Activated CD4-positive, CD25-positive, alpha-beta regulatory T cell treated with anti-CD3 and anti-CD28 coated beads, Interleukin-2, amount 50 U/mL, for 24 hours (primary cell): Measurements from ENCODE around the gene PACSIN2.
"Not testable (repeated sequence)": the region's sequence is repeated elsewhere in the genome, so short reads cannot be mapped to it uniquely, and the experiment has no call there.

Source experiments
- ATAC-seq, 2 donors: fragments of 150-1000 bp; cut with Tn5 transposase; one replicate each; pipeline ENCODE4 v1.10.0; 2021; ENCODE audit warnings: mild to moderate bottlenecking in 1 of 2, moderate library complexity in 1 of 2

Gene PACSIN2

DNA sequence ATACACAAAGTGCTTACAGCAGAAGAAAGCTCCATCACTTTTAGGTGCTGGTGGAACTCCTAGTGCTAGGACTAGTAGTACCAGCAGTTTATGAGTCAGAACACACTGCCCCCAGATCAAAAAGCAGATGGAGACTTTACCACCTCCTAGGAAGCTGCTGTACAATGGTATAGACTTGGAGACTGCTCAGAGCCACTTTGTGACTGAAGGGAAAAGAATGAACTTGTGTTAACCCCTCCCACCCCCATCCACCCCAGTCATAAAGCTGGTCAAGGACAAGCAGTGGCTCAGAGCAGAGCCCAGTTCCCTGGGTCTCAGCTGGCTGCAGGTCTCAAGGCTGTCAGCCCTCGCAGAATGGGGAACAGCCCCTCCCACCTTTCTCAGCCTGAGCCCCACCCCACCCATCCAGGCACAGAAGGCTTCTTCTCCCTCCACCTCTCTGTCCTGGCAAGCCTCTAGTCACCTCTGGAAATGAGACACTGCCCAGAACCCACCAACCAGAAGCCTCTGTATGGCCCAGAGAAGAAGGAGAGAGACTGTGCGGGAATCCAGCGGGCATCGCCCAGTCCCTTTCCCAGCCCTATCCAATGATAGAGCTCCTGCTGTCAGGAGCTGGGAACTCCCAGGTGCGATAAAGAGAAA lies 23.8 kb downstream of the PACSIN2 start:
- peak in 1 of 2 donors; percentile 33 for ATAC-seq

GRCh38 chr22:42990131-42990838 lies 24.7 kb downstream of the PACSIN2 start:
- ATAC-seq, result no peak

GRCh38 chr22:42986115-42986514 lies 28.8 kb downstream of the PACSIN2 start:
- no peak for ATAC-seq

- ATAC-seq, result no peak
These were observed 29.4 kb downstream of the PACSIN2 start for GRCh38 chr22:42985531-42985905.

GRCh38 chr22:42984814-42985530 lies 30.0 kb downstream of the PACSIN2 start:
- ATAC-seq, result no peak

GRCh38 chr22:42984397-42984796 lies 30.6 kb downstream of the PACSIN2 start:
- no peak for ATAC-seq

- no peak for ATAC-seq
These were observed 31.5 kb downstream of the PACSIN2 start for GRCh38 chr22:42983470-42983869.

GRCh38 chr22:42979606-42980005 lies 35.3 kb downstream of the PACSIN2 start:
- ATAC-seq, result no peak

DNA sequence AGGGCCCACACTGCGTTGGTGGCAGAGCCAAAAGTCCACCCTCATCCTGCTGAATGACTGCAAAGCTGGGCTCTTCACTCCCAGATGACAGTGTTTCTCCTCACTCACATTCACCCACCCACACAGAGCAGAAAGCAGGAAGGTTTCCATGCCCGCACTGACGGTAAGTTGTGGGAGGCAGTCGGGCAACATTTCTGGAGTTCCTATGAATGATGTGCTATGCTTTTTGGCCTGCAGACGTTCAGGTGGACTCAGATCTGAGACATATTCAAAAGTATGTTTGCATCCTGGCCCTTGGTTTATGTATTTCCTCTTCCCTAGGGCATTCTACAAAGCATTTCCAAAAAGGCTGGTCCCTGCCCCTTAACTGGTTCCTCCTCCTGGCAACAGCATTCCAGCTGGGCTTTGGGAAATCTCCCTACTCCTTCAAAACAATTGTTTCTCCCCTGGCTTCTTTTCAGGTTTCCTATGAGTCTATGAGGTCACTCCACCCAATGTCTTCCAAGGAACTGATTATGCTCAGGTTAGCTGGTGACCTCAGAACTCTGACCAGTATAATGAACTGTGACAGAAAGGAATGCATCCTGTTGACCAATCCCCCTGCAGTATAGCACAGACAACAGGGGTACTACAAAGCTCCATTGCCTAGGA lies 36.4 kb downstream of the PACSIN2 start:
- ATAC-seq, result no peak

- ATAC-seq, result no peak
These were observed 37.4 kb downstream of the PACSIN2 start for GRCh38 chr22:42977569-42977968.

DNA sequence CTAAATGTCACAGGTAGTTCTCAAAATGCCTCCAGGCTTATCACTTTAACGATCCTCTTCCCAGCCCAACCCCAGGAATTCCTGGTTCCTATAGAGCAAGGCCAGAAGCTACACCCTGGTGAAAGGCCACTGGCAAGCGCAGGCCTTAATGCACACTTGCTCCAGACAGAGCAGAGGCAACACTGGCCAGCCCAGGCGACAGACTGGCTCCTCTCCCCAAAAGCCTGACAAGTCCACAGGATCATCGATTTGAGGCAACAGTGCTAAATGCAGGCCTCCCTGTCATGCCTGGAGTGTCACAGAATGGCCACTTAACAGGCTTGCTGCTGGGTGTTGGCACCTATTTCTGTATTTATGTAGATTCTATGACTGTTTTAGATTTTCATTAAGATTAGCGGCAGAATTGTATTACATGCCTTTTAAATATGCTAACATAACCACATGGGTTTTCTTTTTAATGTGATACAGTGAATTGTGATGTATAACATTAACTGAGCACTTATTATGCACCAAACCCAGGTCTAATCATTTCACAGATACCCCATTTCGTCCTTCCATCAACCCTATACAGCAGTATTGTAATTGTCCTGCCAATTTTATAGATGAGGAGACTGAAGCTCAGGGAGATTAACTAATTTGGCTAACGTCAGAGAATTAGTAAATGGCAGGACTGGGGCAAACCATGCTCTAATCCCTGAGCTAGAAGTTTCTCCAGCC lies 38.6 kb downstream of the PACSIN2 start:
- no peak for ATAC-seq

DNA sequence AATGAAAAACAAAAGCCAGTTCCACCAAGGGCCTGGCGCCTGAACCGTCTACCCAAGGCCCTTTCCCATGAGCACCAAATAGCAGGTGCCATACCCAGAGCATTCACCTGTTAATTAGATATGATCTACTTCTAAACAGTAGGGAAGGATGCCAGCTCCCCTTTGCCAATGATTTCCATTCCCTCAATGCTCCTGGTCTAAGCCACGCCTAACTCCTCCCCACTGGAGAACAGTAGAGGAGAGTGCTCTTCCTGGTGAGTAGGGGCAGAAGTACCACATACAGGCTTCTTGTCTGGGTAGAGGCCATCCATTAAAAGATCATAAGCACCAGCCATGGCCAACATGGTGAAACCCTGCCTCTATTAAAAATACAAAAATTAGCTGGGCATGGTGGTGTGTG lies 40.7 kb downstream of the PACSIN2 start:
- ATAC-seq, result no peak

DNA sequence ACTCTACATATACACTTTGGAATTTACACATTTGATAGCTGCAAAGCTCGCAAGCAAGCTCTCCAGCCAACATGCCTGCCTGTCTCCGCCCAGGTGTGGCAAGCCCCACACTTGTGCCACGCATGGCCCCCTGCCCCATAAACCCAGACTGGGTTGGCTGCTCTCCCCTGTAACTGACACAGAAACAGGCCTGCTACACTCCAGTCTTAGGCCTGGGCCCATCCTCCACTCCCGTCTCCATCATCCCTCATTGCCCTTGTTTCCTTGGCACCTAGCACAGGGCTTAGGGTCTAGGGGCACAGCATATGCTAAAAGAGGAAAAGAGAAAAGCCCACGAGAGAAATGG lies 41.4 kb downstream of the PACSIN2 start:
- no peak for ATAC-seq

DNA sequence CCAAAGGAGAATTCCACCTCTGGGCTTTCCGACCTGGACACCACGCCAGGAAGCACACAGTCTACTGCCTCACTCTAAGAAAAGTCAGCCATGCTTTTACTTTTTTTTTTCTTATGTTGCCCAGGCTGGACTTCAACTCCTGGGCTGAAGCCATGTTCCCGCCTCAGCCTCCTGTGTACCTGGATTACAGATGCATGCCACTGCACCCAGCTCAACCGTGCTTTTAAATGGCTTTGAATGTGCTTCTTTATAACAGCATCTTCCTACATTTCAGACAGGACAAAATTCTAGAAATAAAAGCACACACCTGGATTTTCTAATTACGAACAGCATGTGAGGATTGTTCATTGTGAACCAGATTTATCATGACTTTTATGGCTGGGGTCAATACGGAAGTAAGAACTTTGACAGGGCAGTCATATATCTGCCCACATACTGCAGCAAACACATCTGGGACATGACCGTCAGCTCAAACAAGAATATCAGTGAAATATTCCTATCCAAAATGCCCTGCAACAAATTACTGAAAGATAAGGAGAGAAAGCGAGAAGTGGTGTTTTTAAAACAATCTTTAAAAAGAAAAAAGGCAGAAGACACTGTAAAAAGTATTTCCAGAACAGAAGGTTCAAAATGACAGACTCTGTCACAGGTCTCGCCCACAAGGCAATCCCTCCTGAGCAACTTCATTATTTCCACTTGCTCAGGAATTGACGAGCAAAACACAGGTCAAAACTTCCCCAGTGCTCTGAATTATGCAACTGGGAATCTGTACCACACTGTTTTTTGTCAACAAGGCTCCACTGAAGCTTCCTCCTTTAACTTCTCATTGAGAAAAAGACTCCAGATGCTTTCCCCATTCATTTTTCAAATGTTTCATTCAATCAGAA lies 42.1 kb downstream of the PACSIN2 start:
- no peak for ATAC-seq

DNA sequence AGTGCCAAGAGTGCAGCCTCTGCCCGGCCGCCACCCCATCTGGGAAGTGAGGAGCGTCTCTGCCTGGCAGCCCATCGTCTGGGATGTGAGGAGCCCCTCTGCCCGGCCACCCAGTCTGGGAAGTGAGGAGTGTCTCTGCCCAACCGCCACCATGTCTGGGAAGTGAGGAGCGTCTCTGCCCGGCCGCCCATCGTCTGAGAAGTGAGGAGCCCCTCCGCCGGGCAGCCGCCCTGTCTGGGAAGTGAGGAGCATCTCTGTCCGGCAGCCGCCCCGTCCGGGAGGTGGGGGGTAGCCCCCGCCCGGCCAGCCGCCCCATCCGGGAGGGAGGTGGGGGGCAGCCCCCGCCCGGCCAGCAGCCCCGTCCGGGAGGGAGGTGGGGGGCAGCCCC lies 43.5 kb downstream of the PACSIN2 start:
- ATAC-seq, result not testable (repeated sequence)

DNA sequence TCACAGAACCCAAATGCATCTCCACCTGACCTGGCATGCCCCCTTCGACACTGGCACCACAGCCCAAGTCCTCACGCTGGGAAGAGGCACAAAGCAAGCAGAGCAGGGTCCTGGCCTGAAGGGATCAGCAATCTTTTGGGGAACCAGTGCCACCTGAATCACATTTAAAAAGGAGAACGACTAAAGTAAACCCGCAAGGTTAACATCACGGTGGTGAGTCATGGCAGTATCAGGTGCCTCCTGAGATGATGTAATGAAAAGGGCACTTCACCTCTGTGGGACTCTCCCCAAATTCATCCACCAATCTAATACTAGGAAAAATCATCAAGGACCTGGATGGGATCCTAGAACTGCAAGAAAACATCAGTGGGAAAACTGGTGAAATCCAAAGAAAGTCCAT lies 44.9 kb downstream of the PACSIN2 start:
- peak; percentile 47 to 62 for ATAC-seq

DNA sequence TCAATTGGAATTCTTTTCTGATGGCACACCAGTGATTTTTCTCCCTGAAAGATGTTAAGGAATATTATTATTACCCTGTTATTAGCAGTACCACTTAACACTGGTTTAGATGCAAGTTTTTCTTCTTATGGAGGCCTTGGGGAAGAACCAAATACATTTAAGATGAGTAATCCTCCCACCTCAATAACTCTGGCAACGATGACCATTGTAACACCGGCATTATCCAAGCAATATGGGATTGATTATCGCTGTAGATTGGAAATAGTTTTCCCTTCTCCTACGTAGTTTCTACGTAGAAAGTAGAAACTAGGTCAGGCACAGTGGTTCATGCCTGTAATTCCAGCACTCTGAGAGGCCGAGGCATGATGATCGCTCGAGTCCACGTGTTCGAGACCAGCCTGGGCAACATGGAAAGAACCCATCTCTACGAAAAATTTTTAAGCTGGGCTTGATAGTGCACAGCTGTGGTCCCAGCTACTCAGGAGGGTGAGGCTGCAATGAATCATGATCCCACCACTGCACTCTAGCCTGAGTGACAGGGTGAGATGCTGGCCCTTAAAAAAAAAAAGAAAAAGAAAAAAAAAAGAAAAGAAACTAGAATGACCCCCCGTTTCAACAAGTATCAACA lies 45.5 kb downstream of the PACSIN2 start:
- peak in 1 of 2 donors; percentile 26 for ATAC-seq

DNA sequence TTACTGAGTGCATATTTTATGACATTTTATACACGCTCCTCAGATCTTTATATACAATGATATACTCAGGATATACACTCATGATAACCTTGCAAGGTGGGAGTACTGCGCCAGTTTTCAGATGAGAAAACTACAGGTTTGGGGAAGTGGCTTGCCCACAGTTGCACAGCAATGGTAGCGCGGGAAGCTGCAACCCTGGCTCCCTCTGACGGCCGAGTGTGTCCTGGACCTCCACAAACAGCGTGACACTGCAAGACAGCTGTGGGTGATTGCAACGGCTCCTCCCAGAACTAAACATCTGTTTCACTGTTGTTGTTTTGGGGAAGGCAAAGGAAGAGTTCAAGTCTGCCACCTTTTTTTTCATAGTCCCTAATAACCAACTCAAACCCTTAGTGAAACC lies 47.0 kb downstream of the PACSIN2 start:
- ATAC-seq, result no peak

GRCh38 chr22:42967005-42967404 lies 47.9 kb downstream of the PACSIN2 start:
- ATAC-seq, result no peak

GRCh38 chr22:42966497-42966896 lies 48.5 kb downstream of the PACSIN2 start:
- ATAC-seq, result no peak

- ATAC-seq, result peak; percentile 59 to 90
These were observed 49.8 kb downstream of the PACSIN2 start for GRCh38 chr22:42964994-42965699.
